ENCODE measurements around the gene MBOAT2. TPM values are rescaled to one million over a fixed set of nuclear protein-coding genes. Genes with fewer than 3 reads are reported as not detected.
A peak's percentile ranks its signal among the peaks of the same experiment; 100 is the strongest.

The MBOAT2 gene
- total RNA-seq, 4 donors from 2014 or later = 12.5 to 33.0 (median 20.7) TPM

- no peak for DNase-seq
- Histone ChIP-seq H3K36me3 (peaks cover 0 to 3% (median 0%) of the 10 kb centered on the region in 3 donors), H3K9me3 (no peaks in the 10 kb centered on the region), H3K27ac (no peak overlapping the region), H3K4me1 (no peaks in the 10 kb centered on the region), H3K4me3 (no peak overlapping the region), H3K27me3 (no peaks in the 10 kb centered on the region)
- TF ChIP-seq POLR2A (IDR thresholded peaks at IDR 0.05) = no peak
- TF ChIP-seq, protein P1, sequence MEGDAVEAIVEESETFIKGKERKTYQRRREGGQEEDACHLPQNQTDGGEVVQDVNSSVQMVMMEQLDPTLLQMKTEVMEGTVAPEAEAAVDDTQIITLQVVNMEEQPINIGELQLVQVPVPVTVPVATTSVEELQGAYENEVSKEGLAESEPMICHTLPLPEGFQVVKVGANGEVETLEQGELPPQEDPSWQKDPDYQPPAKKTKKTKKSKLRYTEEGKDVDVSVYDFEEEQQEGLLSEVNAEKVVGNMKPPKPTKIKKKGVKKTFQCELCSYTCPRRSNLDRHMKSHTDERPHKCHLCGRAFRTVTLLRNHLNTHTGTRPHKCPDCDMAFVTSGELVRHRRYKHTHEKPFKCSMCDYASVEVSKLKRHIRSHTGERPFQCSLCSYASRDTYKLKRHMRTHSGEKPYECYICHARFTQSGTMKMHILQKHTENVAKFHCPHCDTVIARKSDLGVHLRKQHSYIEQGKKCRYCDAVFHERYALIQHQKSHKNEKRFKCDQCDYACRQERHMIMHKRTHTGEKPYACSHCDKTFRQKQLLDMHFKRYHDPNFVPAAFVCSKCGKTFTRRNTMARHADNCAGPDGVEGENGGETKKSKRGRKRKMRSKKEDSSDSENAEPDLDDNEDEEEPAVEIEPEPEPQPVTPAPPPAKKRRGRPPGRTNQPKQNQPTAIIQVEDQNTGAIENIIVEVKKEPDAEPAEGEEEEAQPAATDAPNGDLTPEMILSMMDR (IDR thresholded peaks at IDR 0.05) = no peak
These were observed 125.6 kb downstream of the MBOAT2 start for GRCh38 chr2:8877894-8878293.

DNA sequence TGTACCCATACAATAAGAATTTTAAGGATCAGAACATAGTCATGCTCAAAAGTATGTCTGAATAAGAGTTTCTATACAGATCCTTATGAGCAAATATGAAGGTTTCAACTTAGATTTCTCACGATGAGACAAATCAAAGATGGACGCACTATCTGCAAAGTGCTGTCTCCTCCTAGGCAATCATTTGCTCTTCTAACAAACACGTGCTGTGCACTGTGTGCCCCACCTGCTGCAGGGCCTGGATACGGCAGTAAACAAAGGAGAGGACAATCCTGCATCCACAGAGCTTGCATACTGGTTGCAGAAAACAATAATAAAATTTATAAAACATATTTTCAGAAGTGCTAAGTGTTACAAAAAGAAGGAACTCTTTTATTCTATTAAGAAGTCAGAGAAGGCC, 126.2 kb downstream of the MBOAT2 start:
- Histone ChIP-seq H3K4me3 (no peak overlapping the region), H3K27me3 (no peaks in the 10 kb centered on the region), H3K27ac (no peak overlapping the region), H3K36me3 (peaks cover 0 to 3% (median 0%) of the 10 kb centered on the region in 3 donors), H3K4me1 (no peaks in the 10 kb centered on the region), H3K9me3 (no peaks in the 10 kb centered on the region)
- TF ChIP-seq, protein P1 (IDR thresholded peaks at IDR 0.05) = no peak
- TF ChIP-seq POLR2A (IDR thresholded peaks at IDR 0.05) = no peak
- no peak for DNase-seq

DNA sequence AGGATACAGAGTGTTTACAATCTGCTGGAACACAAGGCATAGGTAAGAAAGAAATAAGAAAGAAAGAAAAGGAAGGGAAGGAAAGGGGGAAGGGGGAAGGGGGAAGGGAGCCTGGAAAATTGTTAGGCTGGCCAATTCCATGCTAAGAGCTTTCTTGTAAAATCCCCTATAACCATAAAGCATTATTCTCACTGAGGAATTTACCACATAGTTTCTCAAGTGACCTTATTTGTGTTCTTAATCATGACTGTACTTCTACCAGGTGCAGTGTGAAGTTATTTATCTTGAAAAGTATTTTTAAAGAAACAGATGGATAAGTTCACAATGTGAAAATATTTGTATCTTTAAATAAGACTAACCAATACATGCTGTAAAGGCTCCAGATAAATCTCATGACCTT, 126.9 kb downstream of the MBOAT2 start:
- Histone ChIP-seq H3K4me3 (no peak overlapping the region), H3K9me3 (no peaks in the 10 kb centered on the region), H3K27ac (no peak overlapping the region), H3K27me3 (no peaks in the 10 kb centered on the region), H3K4me1 (no peaks in the 10 kb centered on the region), H3K36me3 (peaks cover 0 to 3% (median 0%) of the 10 kb centered on the region in 3 donors)
- no peak for DNase-seq
- no peak for TF ChIP-seq POLR2A (IDR thresholded peaks at IDR 0.05)
- TF ChIP-seq, protein P1 (IDR thresholded peaks at IDR 0.05) = no peak

- Histone ChIP-seq H3K9me3 (no peaks in the 10 kb centered on the region), H3K4me1 (no peaks in the 10 kb centered on the region), H3K36me3 (peaks cover 0 to 3% (median 0%) of the 10 kb centered on the region in 3 donors), H3K27ac (no peak overlapping the region), H3K27me3 (no peaks in the 10 kb centered on the region), H3K4me3 (no peak overlapping the region)
- DNase-seq = no peak
- TF ChIP-seq, protein P1 (IDR thresholded peaks at IDR 0.05) = peak in 4 of 6 experiments; percentile 45 to 69 (median 64)
- no peak for TF ChIP-seq POLR2A (IDR thresholded peaks at IDR 0.05)
These were observed 130.6 kb downstream of the MBOAT2 start for GRCh38 chr2:8872821-8873432.

- no peaks in the 10 kb centered on the region for H3K4me1 ChIP-seq
- H3K27me3 ChIP-seq = no peaks in the 10 kb centered on the region
- H3K9me3 ChIP-seq = no peaks in the 10 kb centered on the region
- no peaks in the 10 kb centered on the region for H3K36me3 ChIP-seq
- DNase-seq = no peak
- no peak overlapping the region for H3K27ac ChIP-seq
- no peak overlapping the region for H3K4me3 ChIP-seq
- TF ChIP-seq POLR2A (IDR thresholded peaks at IDR 0.05) = no peak
- TF ChIP-seq, protein P1 (IDR thresholded peaks at IDR 0.05) = no peak
These were observed 133.0 kb downstream of the MBOAT2 start for GRCh38 chr2:8870441-8870840.
